NOMO-1 (cell line): ENCODE data around the gene HNRNPK.
"Not testable (repeated sequence)": the region's sequence is repeated elsewhere in the genome, so short reads cannot be mapped to it uniquely, and the experiment has no call there.

Experiments
- DNase-seq, 2 experiments: peaks; one replicate each; lab custom pipeline; 2025; ENCODE audit not compliant: unreplicated experiment in 2 of 2; lab: John Stamatoyannopoulos, UW

HNRNPK gene

DNA sequence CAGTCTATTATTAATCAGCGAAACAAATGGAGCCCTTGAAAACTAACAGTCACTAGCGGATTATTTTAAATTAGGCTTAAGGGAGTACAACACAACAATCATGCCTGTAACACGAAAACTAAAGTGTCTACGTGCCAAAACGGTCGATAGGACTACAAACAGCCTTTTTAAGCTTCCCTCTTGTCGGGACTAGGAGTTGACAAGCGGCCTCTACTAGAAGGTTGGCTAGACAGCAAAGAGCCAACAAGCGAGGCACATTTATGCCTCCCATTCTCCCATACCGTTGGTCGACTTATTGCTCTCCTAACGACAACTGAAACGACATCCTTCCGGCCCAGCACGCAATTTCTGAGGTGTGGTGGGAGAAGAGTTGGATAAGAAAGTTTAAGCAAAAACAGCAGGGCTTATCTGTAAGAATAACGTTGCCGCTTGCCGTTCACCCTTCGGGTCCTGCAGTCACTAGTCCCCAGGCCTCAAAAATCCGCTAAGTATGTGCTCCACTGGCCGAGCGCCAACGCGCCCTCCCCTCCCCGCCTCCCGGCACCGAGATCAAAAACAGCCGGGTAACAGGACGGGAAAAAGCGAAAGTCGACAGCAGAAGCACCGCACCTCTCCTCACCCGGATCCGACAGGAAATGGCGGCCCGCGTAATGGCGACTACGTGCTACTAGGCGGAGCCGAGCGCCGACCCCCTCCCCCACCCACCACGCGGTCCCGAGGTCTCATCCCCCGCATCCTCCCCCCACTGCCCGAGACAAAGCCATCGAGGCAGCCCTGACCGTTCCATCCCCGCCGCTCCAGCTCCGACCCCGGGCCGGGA is 813 bp downstream of the HNRNPK start:
- peak; percentile 16 to 35 for DNase-seq

- DNase-seq, result no peak
Measured at GRCh38 chr9:83977196-83977595, 2.8 kb downstream of the HNRNPK start.

DNA sequence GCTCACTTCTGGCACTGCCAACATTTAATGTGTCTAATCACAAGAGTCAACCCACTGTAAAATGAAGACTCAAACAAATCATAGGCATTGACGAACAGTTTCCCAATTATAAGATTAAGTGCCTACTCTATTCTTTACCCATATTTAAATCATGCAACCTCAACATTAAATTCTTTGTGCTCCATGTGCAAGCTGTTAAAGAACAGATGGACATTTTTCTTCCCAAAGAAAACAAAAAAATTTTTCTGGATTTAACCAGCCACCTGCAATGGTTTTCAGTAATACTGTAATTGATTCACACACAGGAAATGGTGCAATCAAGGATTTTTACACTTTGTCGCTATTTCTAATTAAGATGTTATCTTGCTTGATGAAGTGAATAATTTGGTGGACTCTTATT is 3.6 kb downstream of the HNRNPK start:
- DNase-seq, result no peak

DNA sequence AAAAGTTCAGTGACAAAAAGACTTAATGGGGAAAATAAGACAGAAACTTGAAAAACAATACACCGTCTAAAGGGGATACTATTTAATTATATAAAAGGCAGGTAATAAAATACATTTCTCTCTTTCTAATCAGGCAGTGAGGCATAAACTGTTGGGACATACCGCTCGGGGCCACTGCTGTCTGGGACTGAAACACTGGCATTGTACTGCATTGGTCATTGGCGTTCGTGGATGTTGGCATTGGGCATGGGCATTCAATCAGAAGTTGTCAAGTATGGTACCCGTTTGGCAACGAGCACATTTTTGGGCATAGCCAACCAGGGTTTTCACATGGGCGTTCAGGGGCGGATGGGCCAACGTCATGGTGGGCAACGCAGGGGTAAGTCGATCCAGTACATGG is 4.7 kb downstream of the HNRNPK start:
- no peak for DNase-seq

GRCh38 chr9:83972286-83972685 is 7.7 kb downstream of the HNRNPK start:
- no peak for DNase-seq

DNA sequence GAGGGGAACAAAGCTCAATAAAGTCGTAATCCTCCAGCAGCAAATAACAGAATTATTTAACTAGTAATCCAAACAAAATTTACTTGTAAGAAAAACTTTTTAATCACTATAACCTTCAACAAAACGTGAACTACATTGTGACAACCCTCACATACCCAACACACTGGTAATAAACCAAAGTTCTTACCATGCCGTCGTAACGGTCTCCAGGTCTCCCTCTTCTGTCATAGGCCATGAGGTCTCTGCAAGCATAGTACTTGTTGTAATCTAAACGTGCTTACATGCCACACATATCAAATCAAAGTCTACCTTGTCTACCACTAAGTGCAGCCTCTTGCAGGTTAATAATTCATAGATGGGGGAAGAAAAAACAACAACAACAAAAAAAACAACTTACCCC is 8.5 kb downstream of the HNRNPK start:
- no peak for DNase-seq

- DNase-seq, result no peak
Measured at GRCh38 chr9:83969602-83970001, 10.4 kb downstream of the HNRNPK start.

GRCh38 chr9:83967073-83967472 is 12.9 kb downstream of the HNRNPK start:
- DNase-seq, result no peak

DNA sequence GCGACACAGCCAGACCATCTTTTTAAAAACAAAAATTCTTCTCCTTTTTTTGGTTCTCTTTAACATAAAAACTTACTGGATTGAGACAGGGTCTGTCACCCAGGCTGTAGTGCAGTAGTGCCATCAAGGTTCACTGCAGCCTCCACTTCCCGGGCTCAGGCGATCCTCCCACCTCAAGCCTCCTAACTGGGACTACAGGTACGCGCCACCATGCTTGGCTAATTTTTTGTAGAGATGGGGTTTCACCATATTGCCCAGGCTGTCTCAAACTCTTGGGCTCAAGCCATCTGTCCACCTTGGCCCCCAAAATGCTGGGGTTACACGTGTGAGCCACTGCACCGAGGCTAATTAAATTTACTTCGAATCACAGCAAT is 13.8 kb downstream of the HNRNPK start:
- no peak for DNase-seq

GRCh38 chr9:83965350-83966208 is 14.4 kb downstream of the HNRNPK start:
- DNase-seq, result no peak

DNA sequence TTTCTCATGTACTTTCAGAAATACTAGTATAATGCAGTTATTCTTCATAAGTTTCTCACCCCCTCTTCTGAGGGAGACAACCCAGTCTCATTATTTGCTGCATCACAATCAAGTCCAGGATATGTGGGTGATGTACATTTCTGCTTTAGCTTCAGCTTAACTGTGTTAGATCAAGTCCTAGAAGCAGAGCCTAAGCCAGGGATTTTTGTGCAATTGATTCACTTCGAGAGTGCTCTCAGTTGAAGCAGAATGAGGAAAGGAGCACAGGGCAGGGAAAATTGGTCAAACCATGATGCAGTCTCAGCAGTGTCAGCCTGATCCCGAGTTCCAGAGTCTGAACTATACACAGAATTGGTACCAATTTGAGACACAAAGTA is 15.1 kb downstream of the HNRNPK start:
- DNase-seq, result no peak

DNA sequence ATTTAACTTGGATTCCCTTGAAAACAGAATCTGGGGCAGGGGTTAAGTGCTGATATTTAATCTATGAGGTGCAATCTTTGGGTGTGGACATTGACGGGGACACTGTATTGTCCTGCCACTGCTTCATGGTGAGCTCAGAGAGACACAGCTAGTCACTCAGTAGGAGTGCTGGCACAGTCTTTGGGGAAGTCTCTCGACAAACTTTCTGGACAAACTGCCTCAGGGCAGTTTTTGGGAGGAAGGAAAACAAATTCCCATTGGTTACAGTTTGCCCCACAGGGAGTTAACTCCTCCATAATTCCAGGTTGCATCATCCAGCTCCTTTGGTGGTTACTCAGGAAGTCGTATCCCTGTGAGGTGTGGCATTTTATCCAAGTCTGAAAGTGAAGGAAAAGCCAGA is 17.9 kb downstream of the HNRNPK start:
- DNase-seq, result no peak

DNA sequence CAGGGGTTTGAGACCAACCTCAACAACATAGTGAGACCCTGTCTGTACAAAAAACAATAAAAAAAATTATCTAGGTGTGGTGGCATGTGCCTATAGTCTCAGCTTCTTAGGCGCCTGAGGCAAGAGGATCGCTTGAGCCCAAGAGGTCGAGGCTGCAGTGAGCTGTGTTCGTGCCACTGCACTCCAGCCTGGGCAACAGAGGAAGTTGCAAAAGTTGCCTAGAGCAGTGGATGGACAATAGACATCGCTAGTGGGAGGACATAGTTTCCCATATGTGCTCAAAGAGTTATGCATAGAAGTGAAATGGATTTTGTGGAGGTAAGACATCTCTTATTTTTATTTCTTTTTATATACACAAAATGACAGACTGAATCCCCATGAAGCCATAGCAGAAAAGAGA is 19.0 kb downstream of the HNRNPK start:
- no peak for DNase-seq

DNA sequence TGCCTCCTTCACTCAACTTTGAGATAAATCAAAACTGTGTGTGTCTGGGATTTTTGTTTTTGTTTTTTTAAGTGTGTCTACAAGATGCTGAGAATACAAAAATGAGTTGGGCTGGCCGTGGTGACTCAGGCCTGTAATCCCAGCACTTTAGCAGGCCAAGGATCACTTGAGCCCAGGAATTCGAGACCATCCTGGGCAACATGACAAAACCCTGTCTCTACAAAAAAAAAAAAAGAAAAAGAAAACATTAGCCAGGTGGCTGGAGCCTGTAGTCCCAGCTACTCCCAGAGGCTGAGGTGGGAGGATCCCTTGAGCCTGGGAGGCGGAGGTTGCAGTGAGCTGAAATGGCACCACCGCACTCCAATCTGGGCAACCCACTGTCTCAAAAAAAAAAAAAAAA is 21.0 kb downstream of the HNRNPK start:
- DNase-seq, result no peak

GRCh38 chr9:83957248-83957513 is 22.8 kb downstream of the HNRNPK start:
- no peak for DNase-seq

GRCh38 chr9:83956436-83957247 is 23.4 kb downstream of the HNRNPK start:
- peak; percentile 35 to 44 for DNase-seq

DNA sequence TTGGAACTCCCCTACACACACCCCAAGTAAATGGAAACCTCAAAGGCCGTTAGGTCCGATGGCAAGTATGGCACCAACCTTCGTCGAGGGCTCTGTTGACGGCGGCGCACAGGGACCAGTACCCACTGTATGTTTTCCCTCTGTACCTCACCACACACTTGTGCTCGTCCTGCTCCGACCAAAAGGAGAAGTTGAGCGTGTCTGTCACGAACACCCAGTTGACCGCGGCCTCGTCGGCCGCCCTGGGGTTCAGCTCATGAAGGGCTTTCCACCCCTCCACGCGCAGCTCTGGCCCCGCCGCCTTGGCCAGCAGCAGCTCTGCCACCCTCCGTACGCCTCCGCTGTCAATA is 24.0 kb downstream of the HNRNPK start:
- DNase-seq, result peak; percentile 38 to 60

DNA sequence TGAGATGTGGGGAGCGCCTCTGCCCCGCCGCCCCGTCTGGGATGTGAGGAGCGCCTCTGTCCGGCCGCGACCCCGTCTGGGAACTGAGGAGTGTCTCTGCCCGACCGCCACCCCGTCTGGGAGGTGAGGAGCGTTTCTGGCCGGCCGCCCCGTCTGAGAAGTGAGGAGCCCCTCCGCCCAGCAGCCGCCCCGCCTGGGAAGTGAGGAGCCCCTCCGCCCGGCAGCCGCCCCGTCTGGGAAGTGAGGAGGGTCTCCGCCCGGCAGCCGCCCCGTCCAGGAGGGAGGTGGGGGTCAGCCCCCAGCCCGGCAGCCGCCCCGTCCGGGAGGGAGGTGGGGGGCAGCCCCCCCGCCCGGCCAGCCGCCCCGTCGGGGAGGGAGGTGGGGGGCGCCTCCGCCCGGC is 31.9 kb downstream of the HNRNPK start:
- DNase-seq, result not testable (repeated sequence)

- DNase-seq, result no peak
Measured at GRCh38 chr9:83940590-83941303, 39.3 kb downstream of the HNRNPK start.

DNA sequence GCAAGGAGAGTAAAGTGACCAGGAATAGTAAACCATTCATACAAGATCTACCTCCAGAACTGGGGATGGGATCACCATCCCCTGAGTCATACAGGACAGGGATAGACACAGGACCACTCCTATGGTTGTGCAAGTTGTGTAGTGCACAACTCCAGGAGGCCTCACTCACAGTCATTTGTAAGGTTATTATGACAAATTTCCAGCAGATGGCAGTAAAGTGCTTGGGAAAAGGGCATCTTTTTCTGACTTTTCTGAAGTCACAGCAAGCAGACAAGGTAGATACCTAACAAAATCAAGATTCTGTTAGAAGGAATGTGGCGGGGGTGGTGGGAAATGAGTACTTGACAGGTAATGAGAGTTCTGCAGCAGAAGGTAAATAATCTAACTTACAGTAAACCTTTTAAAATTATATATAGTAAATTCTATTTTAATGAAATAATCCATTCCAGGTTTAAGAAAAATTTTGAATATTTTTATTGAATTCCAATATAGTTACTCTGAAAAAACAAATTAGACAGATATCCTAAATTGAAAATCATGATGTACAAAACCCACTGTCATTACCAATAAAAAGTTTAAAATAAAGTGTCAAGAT is 42.1 kb downstream of the HNRNPK start:
- DNase-seq, result peak in 1 of 2 experiments; percentile 22

DNA sequence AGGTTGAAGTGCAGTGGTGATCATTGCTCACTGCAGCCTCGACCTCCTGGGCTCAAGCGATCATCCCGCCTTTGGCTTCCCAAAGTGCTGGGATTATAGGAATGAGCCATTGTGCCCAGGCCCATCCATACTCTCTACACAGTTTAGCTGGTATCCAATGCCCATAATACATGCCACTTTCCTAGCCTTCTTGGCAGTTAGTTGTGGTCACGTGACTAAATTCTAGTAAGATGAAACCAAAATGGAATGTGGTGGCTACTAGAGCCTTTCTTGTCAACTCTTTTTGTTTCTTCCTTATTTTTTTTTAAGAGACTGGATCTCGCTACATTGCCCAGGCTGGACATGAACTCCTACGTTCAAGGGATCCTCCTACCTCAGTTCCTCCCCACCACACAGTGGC is 43.5 kb downstream of the HNRNPK start:
- no peak for DNase-seq
